GM18873 (cell line): ENCODE data around the gene ACOT11.
"Not testable (repeated sequence)": the region's sequence is repeated elsewhere in the genome, so short reads cannot be mapped to it uniquely, and the experiment has no call there.

ENCODE experiments used
- ATAC-seq: cut with Tn5 transposase; IDR thresholded peaks from one replicate; pipeline ENCODE4 v1.9.1; 2021; ENCODE audit warnings: mild to moderate bottlenecking, moderate library complexity, moderate number of reproducible peaks; ENCODE audit not compliant: unreplicated experiment, low FRiP score

Gene ACOT11

DNA sequence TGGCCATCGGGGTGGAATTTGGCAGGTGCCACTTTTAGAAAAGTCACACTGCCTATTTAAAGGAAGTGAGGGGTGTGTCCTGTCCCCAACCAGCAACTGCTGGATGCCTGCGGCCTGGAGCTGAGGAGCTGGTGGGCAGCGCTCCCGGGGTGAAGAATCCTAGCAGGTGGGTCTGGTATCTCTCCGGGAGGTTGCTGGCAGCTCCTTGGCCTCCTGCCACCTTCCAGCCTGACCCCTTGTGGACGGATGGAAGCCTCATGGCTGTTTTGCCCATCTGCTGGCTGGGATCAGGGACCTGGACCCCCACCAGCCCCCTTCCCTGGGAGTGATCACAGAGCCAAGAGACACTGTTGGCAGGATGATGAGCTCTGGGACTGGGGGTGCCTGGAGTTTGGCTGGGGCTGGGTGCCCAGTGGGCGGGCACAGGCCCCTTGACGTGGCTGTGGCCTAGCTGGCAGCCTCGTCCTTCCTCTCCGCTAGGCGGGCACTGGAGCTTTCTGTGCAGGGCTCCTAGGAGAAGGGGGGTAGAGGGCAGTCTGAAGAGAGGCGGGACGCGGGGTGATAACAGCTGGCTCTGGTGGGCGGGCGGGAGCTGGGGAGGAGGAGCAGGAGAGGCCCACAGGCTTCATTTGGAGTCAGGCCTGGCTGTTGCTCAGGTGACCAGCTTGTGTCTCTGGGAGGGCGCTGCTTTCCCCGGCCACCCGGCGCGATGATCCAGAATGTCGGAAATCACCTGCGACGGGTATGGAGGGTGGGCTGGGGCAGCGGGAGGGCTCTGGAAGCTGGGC lies at the start of gene ACOT11:
TSS of gene ACOT11 (plus strand) at position 628 of the 788 bp plus-strand sequence. CDS start at position 710, 82 bp downstream.
- ATAC-seq: no peak

GRCh38 chr1:54498383-54499096 lies 49.5 kb upstream of the ACOT11 start:
- ATAC-seq: no peak

GRCh38 chr1:54499097-54499359 lies 49.0 kb upstream of the ACOT11 start:
- ATAC-seq: no peak

GRCh38 chr1:54499360-54500106 lies 48.5 kb upstream of the ACOT11 start:
- no peak for ATAC-seq

- no peak for ATAC-seq
Observed at GRCh38 chr1:54500107-54500431, 48.0 kb upstream of the ACOT11 start.

- no peak for ATAC-seq
Observed at GRCh38 chr1:54501849-54502248, 46.2 kb upstream of the ACOT11 start.

GRCh38 chr1:54502342-54502741 lies 45.7 kb upstream of the ACOT11 start:
- no peak for ATAC-seq

GRCh38 chr1:54506594-54506993 lies 41.4 kb upstream of the ACOT11 start:
- no peak for ATAC-seq

DNA sequence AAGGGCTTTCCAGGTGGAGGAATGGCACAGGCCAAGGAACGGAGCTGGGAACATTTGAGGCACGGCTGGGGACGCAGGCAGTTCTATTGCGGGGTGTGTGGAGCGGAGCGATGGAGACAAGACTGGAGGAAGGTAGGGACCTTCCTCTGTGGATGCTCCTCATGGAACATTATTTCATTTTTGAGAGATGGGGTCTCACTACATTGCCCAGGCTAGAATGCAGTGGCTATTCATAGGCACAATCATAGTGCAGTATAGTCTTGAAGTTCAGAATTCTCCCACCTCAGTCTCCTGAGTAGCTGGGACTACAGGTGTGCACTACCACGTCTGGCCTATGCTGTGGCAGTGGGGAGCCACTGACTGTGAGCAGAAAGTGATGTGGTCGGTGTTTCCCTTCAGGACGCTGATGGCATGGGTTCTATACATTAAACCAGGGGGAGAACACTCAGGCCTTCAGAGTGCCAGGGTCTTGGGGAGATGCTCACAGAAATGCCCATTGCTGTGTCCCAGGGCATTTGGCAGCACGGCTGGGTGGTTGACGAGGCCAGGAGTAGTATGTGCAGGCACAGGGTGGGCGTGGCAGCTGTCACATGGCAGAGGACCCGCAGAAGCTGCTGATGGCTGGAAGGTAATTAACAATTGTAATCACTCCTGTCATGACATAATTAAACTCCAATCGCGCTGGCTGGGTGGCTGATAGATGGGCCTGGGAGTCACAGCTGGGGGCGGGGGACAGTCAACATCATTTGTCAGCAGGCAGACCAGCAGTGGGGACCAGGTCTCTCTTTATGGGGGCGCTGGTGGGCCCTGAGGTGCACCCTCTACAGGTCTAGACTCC lies 40.8 kb upstream of the ACOT11 start:
- no peak for ATAC-seq

DNA sequence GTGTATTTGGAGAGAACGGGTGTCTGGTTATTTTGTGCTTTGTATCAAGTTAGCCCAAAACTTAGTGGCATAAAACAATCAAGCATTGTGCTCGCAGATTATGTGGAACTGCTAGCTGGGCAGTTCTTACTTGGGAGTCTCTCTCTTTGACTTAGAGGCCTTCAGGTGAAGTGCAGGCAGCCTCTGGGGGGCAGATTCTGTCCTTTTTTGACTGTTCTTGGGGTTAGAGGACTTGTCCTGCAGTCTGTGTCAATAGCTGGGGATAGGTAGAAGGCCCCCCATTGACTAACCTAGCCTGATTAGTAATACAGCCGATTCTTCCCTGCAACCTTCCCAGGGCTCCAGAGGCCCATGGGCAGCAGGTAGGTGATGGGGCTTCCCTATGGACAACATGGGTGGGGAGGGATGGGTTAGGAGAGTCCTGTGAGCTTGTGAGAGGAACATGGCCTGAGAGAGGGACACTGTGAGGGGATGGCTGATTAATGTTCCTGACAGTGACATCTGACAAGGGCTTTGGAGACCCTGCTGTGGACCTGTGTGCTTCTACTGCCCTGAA lies 37.2 kb upstream of the ACOT11 start:
- ATAC-seq: no peak

GRCh38 chr1:54513921-54514580 lies 34.0 kb upstream of the ACOT11 start:
- not testable (repeated sequence) for ATAC-seq

GRCh38 chr1:54516249-54516920 lies 31.6 kb upstream of the ACOT11 start:
- no peak for ATAC-seq

GRCh38 chr1:54517496-54517895 lies 30.5 kb upstream of the ACOT11 start:
- no peak for ATAC-seq

DNA sequence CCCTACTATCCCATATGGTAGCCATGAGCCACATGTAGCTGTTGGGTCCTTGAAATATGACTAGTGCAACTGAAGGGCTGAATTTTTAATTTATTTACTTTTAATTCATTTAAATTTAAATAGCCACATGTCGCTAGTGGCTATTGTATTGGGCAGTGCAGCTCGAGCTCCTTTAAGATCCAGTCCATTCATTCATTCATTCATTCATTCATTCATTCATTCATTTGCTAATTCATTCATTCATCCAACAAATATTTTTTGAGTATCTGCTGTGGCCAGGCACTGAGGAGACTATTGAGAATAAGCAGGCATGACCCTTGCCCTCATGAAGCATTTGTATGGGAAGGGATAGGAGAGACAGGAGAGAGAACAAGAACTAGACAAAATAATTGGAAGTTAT lies 29.5 kb upstream of the ACOT11 start:
- ATAC-seq: no peak

DNA sequence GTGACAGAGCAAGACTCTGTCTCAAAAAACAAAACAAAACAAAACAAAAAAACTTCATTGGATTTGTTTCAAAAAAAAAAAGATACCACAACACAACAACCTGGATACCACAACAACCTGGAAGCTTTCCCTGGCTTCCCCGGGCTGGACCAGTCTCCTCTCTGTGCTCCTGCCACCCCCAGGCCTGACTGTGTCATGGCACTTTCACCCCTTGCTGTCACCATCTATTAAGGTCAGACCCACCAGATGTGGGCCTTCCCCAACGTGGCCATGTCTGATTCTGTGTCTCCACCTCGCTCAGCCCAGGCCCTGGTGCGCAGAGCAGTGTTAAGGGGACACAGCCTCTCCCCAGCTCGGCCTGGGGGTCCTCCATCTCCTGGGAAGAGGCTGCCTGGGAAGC lies 28.3 kb upstream of the ACOT11 start:
- ATAC-seq: no peak

- ATAC-seq: no peak
Observed at GRCh38 chr1:54520631-54521321, 27.3 kb upstream of the ACOT11 start.

DNA sequence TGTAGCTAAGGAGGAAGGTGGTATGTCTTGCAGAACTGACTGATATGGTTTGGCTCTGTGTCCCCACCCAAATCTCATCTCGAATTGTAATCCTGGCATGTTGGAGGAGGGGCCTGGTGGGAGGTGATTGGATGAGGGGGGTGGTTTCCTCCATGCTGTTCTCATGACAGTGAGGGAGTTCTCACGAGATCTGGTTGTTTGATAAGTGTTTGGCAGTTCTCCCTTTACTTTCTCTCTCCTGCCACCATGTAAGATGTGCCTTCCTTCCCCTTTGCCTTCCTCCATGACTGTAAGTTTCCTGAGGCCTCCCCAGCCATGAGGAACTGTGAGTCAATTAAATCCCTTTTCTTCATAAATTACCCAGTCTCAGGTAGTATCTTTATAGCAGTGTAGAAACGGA lies 21.5 kb upstream of the ACOT11 start:
- not testable (repeated sequence) for ATAC-seq

DNA sequence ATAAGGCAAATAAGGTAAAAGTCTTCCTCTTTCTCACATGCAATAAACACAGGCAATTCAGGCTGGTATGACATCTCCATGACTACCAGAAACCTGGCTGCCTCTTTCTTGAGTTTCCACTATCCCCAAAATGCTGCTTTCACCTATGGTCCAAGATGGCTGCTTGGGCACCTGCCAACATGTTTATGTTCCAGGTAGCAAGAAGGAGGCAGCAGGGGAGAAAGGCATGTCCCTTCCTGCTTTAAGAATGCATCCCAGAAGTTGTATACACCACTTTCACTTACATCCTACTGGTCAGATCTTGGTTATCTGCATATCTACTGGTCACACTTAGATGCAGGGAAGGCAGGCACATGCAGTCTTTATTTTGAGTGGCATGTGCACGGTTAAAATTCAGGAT lies 19.4 kb upstream of the ACOT11 start:
- no peak for ATAC-seq

DNA sequence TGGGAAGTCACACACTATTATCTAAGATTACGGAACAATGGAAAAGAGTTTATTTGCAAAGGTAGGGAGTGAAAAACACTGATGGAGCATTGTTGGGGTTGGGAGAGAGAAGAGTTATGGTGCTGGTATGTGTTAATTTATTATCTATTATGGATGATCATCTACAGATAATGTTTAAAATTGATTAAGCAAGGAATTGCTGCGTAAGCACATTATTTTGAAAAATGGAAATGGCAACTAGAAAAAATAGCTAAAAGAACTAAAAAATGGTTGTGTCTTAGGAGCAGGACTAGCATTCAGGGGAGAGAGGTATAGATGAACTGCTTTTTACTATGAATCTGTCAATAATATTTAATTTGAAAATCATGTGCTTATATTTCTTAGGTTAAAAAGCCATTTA lies 16.0 kb upstream of the ACOT11 start:
- no peak for ATAC-seq
